ENCODE data around the gene AFAP1.

The AFAP1 gene

DNA sequence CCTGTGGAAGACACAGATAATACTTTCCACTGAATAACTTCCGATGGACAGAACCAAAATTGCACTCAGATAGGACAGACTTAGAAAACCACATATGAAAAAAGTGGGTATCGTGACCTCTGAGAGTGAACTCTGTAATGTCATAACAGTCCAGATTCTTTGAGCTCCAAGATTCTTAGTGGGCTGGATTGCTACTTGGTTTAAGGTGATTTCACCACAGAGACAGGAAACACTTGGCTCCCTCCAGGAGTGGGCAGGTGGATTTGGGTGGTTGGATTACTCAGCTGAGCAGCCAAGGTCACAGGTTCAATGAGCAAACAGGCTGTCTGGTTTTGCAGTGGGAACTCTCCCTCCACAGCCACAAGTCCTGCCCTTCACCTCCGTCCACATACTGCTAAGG is 126.0 kb downstream of the AFAP1 start:
- no peaks in the 10 kb centered on the region for H3K36me3 Mint-ChIP-seq (ENCODE audit: low read depth)
- no peak overlapping the region for H3K27ac Mint-ChIP-seq
- H3K4me3 Mint-ChIP-seq, result no peak overlapping the region
- peaks cover 13% of the 10 kb centered on the region for H3K27me3 Mint-ChIP-seq
- H3K9me3 Mint-ChIP-seq, result no peaks in the 10 kb centered on the region
- intact Hi-C loops (cut with micrococcal nuclease), result no loop called here
- no peaks in the 10 kb centered on the region for H3K4me1 Mint-ChIP-seq (ENCODE audit: low read depth)

DNA sequence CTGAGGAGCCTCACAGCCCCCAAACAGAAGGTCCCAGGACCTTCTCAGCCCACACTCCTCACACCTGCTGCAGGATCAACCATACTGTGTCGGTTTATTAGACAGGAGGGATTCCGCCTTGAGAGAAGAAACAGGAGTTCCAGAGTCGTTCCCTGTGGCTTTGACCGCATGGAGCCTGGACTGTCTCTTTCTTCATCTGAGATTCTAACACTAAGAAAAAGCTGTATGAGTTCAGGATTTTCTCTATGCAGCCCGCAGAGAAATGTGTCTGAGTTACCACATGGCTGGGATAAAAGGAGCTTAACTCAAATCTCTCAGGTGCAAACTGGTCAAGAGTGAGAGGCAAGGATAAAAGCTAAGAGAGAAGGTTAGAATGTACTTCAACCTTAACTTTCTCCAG is 126.7 kb downstream of the AFAP1 start:
- intact Hi-C loops (cut with micrococcal nuclease), result no loop called here

DNA sequence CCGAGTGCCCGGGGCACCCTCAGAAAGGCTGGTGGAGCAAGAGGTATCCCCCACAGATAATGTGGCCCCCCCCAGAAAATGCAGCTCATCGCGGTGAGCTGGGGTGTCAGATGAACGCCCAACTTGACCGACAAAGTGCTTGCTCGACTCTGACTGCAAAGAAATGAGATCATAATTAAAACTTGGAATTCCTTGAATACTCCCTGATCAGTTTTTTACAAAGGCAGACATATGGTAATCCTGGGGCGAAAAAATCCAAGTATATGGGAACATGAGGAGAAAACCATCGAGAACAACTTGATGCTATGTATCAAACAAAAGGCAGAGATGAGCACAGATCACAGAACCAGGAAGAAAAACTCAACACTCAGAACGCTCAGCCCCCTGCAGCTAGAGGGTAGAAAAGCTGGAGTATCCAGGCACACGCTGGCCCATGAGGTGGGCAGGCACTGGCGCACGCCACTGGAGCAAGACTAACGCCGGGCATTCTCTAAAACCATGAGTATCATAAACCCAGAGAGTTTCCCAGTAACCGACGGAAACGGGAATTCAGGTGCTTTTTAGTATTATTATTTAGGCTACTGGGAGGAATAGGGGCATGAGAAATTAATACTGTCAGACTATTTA is 127.3 kb downstream of the AFAP1 start:
- Mint-ChIP-seq H3K27ac (no peak overlapping the region), H3K4me3 (no peak overlapping the region), H3K27me3 (peaks cover 13% of the 10 kb centered on the region), H3K36me3 (ENCODE audit: low read depth) (no peaks in the 10 kb centered on the region), H3K9me3 (no peaks in the 10 kb centered on the region), H3K4me1 (ENCODE audit: low read depth) (no peaks in the 10 kb centered on the region)
- intact Hi-C loops (cut with micrococcal nuclease), result no loop called here

More for the DNA sequence above, 126.7 kb downstream of the AFAP1 start:
- H3K4me1 Mint-ChIP-seq (ENCODE audit: low read depth), result no peaks in the 10 kb centered on the region
- H3K9me3 Mint-ChIP-seq, result no peaks in the 10 kb centered on the region
- H3K36me3 Mint-ChIP-seq (ENCODE audit: low read depth), result no peaks in the 10 kb centered on the region
- peaks cover 13% of the 10 kb centered on the region for H3K27me3 Mint-ChIP-seq
- no peak overlapping the region for H3K4me3 Mint-ChIP-seq
- H3K27ac Mint-ChIP-seq, result no peak overlapping the region

DNA sequence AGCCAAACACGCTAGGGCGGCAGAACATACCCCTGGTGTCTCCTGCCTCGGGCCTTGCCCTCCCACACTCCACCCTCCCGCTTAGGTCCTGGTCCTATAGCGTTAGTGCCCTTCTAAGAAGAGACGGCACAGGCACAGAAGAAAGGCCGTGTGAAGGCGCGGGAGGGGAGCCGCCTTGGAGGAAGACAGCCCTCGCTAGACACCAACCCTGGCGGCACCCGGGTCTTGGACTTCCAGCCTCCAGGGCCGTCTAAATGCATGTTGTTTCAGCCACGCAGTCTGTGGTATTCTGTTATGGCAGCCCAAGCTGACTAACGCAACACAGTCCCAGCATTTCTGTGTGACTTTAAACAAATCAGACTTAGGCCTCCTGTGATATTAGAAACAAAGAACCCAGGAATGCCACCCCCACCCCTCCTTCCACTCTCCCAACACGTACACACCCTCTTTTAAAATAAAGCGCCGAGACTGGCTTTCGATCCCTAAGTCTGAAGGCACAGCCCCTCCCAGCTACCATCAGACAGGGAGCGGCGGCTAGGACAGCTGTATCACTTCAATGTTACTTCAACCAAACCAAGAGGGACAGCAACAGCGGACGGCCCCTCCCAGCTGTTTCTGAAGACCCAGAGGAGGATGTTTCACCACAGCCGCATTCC is 128.0 kb downstream of the AFAP1 start:
- H3K36me3 Mint-ChIP-seq (ENCODE audit: low read depth), result no peaks in the 10 kb centered on the region
- no peak overlapping the region for H3K4me3 Mint-ChIP-seq
- no peaks in the 10 kb centered on the region for H3K9me3 Mint-ChIP-seq

DNA sequence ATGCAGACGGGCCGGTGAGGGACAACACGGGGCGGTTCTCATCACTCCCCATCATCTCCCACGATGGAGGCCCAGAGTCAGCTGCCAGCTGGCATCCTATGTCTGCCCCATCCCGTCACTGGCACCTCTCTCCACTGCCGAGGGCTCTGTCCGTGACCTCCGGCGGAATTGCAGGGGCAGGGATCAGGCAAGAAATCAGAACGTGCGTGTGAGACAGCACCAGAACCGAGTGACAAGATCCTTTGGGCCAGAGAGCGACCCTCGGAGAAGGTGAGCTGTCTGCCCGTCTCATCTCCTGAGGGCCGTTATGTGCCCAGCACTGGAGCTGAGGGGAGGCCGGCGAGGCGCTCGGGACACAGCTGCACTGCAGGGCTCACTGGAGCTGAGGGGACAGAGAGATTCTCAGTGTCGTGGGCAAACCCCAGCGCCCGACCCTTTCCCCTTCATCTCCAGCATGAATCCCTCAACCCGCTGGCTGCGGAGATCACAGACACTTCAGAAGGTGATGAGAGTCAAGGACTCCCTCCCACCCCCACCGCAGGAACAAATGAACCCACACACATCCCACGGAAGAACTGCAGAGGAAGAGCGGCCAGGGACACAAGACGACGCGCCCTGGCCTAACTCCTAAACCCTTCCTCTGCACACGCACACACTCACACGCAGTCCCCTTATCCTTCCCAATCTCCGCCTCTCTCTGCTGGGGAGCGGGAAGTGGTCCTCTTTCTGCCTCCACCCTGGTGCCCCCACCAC is 128.7 kb downstream of the AFAP1 start:
- H3K9me3 Mint-ChIP-seq, result no peaks in the 10 kb centered on the region
- no peak overlapping the region for H3K4me3 Mint-ChIP-seq
- peaks cover 13% of the 10 kb centered on the region for H3K27me3 Mint-ChIP-seq
- no peaks in the 10 kb centered on the region for H3K36me3 Mint-ChIP-seq (ENCODE audit: low read depth)
- no peak overlapping the region for H3K27ac Mint-ChIP-seq
- intact Hi-C loops (cut with micrococcal nuclease), result no loop called here
- no peaks in the 10 kb centered on the region for H3K4me1 Mint-ChIP-seq (ENCODE audit: low read depth)

More for the DNA sequence above, 128.0 kb downstream of the AFAP1 start:
- no peaks in the 10 kb centered on the region for H3K4me1 Mint-ChIP-seq (ENCODE audit: low read depth)
- H3K27ac Mint-ChIP-seq, result no peak overlapping the region
- intact Hi-C loops (cut with micrococcal nuclease), result no loop called here
- peaks cover 13% of the 10 kb centered on the region for H3K27me3 Mint-ChIP-seq

DNA sequence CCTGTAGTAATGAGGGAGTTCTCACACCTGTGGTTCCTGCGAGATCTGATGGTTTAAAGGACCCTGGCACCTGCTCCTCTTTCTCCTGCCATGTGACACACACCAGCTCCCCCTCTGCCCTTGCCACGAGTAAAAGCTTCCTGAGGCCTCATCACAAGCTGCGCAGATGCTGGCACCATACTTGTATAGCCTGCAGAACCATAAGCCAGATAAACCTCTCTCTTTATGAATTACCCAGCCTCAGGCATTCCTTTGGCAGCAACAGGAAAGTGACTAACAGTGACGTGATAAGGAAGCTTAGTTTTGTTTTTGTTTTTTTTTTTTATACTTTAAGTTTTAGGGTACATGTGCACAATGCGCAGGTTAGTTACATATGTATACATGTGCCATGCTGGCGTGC is 130.9 kb downstream of the AFAP1 start:
- no peaks in the 10 kb centered on the region for H3K36me3 Mint-ChIP-seq (ENCODE audit: low read depth)
- H3K27ac Mint-ChIP-seq, result no peak overlapping the region
- H3K9me3 Mint-ChIP-seq, result no peaks in the 10 kb centered on the region
- H3K27me3 Mint-ChIP-seq, result peaks cover 18% of the 10 kb centered on the region
- intact Hi-C loops (cut with micrococcal nuclease), result no loop called here
- H3K4me3 Mint-ChIP-seq, result no peak overlapping the region
- H3K4me1 Mint-ChIP-seq (ENCODE audit: low read depth), result no peaks in the 10 kb centered on the region

DNA sequence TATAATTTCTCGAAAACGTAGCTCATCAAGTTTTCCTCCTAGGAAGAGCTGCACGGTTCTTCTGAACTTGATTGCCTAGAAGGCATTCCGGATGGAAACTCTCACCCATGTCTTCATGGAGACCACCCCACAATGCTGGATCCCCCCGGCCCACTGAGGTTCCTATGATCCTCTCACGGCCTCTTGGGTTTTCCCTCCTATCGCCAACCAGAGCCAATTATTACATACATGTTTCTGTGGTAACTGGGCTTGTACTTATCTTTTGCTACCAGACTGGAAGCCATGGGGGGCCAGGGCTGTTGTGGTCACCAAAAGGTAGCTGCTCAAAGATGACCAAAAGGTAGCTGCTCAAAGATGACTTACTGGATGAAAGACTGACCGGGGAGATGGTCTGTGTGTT is 131.5 kb downstream of the AFAP1 start:
- Mint-ChIP-seq H3K4me1 (ENCODE audit: low read depth) (no peaks in the 10 kb centered on the region), H3K36me3 (ENCODE audit: low read depth) (no peaks in the 10 kb centered on the region), H3K27ac (no peak overlapping the region), H3K27me3 (peaks cover 18% of the 10 kb centered on the region), H3K9me3 (no peaks in the 10 kb centered on the region), H3K4me3 (no peak overlapping the region)
- intact Hi-C loops (cut with micrococcal nuclease), result no loop called here

DNA sequence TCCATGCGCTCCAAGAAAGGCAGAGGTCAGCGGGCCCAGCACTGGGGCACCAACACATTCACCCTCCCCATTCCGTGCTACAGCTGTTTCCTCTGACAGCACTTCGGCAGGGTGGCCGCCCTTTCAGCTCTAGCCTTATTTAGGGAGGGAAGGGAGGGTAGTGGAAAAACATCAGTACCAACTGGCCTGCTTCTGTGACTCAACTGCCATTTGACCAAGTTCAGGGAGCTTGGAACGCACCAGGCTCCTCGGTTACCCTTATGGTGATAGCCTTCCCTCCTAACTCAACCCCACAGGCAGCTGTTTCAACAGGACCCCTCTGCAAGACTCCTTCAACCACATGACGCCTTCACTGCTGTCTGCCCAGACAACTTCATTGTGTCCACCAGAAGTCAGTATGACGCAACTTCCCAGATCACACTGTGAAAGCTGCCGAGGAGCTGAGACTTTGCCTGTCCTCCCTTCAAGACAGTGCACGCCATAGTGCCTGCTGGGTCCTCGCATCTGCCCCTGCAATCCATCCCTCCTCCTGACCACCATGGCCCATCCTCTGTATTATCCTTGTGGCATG is 132.2 kb downstream of the AFAP1 start:
- Mint-ChIP-seq H3K27ac (no peak overlapping the region), H3K36me3 (ENCODE audit: low read depth) (no peaks in the 10 kb centered on the region), H3K4me1 (ENCODE audit: low read depth) (no peaks in the 10 kb centered on the region), H3K27me3 (peaks cover 13% of the 10 kb centered on the region), H3K4me3 (no peak overlapping the region), H3K9me3 (no peaks in the 10 kb centered on the region)
- intact Hi-C loops (cut with micrococcal nuclease), result no loop called here

DNA sequence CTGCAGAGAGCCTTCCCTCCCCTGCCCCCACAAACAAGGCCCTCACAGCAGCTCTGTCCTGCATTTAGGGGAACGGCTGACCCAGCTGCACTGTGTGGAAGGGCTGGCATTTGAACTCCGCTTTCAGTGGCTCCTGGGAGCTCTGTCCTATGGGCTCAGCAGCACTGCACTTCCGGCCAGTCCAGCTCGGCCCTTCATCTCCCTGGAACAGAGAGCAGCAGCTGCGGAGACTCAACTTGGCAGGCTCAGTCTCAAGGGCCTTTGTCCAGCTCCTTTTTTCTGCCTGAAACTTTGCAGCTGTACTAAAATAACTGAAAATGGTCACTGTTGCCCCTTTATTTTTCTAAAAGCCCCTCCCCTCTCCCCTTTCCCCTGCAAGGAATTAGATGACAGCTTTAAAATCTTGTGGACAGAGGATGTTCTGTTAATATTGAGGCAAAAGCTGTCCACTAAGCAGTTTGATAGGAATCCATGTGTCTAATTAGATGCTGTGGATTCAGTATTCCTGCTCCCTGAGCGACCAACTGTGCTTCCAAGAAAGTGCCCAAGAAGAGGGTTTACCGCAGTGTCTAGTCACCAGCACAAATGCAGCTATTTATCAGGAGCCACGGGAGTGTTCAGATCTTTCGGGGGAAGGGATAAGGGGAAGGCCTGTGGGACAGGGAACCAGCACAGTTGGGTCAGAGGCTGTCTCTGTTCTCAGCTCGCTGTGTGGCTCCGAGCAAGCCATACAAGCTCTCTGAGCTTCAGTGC is 133.1 kb downstream of the AFAP1 start:
- no peaks in the 10 kb centered on the region for H3K9me3 Mint-ChIP-seq
- H3K36me3 Mint-ChIP-seq (ENCODE audit: low read depth), result no peaks in the 10 kb centered on the region
- no peaks in the 10 kb centered on the region for H3K4me1 Mint-ChIP-seq (ENCODE audit: low read depth)
- H3K4me3 Mint-ChIP-seq, result no peak overlapping the region
- intact Hi-C loops (cut with micrococcal nuclease), result no loop called here
- H3K27me3 Mint-ChIP-seq, result peaks cover 9% of the 10 kb centered on the region
- H3K27ac Mint-ChIP-seq, result no peak overlapping the region

DNA sequence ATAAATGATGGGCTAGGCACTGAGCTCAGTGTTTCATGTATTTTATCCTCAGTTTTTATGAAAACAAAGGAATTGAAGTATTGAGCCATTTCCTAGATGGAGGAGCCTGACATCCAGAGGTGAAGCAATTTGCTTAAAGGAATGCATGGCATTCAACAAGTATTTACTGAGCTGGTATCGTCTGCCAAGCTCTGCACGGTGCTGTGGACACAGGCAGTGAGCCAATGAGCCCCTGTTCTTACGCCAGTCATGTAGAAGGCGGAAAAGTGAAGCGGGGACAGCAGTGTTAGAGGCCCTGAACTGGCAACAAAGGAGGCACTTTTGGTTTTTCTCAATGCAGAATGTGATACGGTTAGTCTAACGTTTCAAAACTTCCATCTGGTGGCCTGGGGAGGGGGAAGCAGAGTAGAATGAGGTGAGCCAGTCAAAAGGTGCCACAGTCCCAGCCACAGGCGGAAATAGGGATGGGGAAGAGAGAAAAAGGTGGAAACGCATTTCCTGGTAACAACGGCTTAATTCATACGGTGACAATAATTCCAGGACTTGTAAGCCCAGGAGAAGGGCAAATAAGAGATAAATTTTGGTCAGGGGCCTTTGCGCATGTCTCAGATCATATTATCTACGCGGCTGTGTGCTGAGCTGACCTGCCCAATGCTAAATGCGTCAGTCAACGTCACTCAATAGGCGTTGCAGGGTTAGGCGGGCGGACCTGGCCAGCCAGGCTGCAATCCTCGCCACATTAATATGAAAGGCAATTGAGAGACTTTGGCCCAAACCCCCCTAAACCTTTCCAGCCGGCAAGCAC is 133.9 kb downstream of the AFAP1 start:
- no peaks in the 10 kb centered on the region for H3K36me3 Mint-ChIP-seq (ENCODE audit: low read depth)
- H3K9me3 Mint-ChIP-seq, result no peaks in the 10 kb centered on the region
- no peak overlapping the region for H3K4me3 Mint-ChIP-seq
- no peaks in the 10 kb centered on the region for H3K4me1 Mint-ChIP-seq (ENCODE audit: low read depth)
- H3K27ac Mint-ChIP-seq, result no peak overlapping the region
- peaks cover 8% of the 10 kb centered on the region for H3K27me3 Mint-ChIP-seq
- intact Hi-C loops (cut with micrococcal nuclease), result no loop called here

DNA sequence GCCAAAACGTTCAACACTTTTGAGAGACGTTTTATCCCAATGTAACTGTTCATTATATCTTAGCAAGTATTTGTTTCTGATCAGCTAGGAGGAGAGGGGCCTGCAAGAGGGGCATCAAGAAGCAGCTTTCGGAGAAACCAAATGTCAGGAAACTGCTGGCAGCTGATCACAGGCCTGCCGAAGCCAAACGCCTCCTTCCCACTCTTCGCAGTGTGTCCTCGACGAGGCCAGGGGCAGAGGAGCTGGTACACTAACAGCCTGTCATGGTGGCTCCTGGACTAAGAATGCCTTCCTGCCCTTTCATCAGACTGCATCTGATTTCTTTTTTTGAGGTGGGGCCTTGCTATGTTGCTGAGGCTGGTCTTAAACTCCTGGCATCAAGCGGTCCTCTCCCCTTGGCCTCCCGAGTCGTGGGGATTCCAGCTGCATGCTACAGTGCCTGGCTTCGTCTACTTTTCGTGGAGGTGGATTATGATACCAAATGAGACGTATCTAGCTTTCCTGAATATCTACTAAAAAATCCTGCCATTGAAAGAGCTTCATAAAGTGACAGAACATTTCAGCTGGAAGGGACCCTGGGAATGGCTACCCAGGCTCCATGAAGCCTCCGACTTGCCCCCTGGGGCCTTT is 134.8 kb downstream of the AFAP1 start:
- Mint-ChIP-seq H3K27me3 (peaks cover 8% of the 10 kb centered on the region), H3K36me3 (ENCODE audit: low read depth) (no peaks in the 10 kb centered on the region), H3K4me1 (ENCODE audit: low read depth) (no peaks in the 10 kb centered on the region), H3K4me3 (no peak overlapping the region), H3K9me3 (no peaks in the 10 kb centered on the region), H3K27ac (no peak overlapping the region)
- intact Hi-C loops (cut with micrococcal nuclease), result loop anchor here (5.0 kb wide), 2 partner anchors 43 to 83 kb away; no protein-coding TSS in a partner anchor

DNA sequence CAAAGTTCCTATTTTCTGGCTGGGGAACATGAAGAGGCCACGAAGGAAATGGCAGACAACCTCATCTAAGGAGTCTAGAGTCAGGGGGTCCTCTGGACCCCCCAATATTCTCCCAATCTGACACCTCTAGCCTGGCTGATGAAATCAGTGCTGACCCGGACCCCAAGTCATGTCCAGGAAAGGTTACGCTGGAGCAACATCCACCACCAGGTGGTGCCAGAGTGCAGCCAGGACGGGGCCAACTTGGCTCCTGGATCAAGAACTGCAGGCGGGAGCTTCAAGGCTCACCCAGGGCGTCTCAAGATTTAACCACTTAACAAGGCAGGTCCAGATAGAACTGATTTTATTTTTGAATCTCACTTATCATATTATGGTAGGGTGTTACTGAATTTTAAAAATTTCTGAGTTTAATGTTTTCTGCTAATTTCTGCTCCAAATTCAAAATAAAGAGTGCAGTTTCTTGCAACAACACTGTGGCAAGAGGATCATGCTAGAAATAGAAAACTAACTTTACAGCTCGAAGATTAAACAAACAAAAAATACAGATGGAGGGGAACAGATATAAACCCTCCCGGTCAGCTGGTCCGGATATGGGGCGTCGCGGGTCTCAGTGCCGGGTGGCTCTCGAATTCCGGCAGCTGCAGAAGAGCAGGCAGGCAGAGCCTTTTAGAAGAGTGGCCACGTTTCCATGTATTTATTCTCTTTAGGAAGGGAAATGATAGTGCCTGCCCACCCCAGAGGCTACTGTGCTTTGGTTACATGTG is 135.5 kb downstream of the AFAP1 start:
- Mint-ChIP-seq H3K27me3 (peaks cover 11% of the 10 kb centered on the region), H3K4me1 (ENCODE audit: low read depth) (no peaks in the 10 kb centered on the region), H3K4me3 (no peak overlapping the region), H3K27ac (no peak overlapping the region), H3K36me3 (ENCODE audit: low read depth) (no peaks in the 10 kb centered on the region), H3K9me3 (no peaks in the 10 kb centered on the region)
- intact Hi-C loops (cut with micrococcal nuclease), result loop anchor here (2.0 to 5.0 kb wide), 3 partner anchors 33 to 82 kb away; no protein-coding TSS in a partner anchor

All from dendritic cell treated with granulocyte-macrophage colony-stimulating factor and Interleukin-4, amounts not matched to agents 40 ng/mL and 50 ng/mL, for 4 days (primary cell).